D341Med (cell line): ENCODE measurements around the gene RASD2.
"Not testable (repeated sequence)": the region's sequence is repeated elsewhere in the genome, so short reads cannot be mapped to it uniquely, and the experiment has no call there.

Experiments used
- DNase-seq: peaks from one replicate; pipeline ENCODE4 v3.0.0; 2012; ENCODE audit warnings: low spot score

The RASD2 gene

GRCh38 chr22:35540595-35541253 lies at the start of gene RASD2:
TSS of gene RASD2 (plus strand) at chr22:35540831. CDS start at chr22:35546810, 5,979 bp downstream.
- DNase-seq: peak; percentile 72

DNA sequence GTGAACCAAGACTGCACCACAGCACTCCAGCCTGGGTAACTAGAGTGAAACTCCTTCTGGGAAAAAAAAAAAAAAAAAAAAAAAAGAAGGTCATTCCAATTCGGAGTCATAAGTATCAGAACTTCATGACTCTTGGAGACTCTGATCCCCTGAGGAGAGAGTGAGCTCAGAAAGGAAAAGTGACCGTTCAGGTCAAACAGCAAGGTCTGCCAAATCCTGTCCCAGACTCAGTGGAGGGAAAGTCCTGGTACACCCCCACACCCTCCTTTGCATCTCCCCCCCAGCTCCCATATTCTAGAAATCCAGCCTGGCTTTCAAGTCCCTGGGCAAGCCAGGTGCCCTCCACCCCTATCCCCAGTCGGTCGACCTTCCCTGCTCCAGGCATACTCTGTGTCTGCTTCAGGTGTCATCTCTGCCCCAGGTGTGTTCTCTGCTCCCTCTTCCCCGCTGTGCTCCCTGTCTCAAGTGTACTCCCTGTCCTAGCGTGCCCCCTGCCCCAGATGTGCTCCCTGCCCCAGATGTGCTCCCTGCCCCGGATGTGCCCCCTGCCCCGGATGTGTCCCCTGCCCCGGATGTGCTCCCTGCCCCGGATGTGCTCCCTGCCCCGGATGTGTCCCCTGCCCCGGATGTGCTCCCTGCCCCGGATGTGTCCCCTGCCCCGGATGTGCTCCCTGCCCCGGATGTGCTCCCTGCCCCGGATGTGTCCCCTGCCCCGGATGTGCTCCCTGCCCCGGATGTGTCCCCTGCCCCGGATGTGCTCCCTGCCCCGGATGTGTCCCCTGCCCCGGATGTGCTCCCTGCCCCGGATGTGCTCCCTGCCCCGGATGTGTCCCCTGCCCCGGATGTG lies 49.3 kb upstream of the RASD2 start:
- DNase-seq: not testable (repeated sequence)

- DNase-seq: no peak
These were observed 48.7 kb upstream of the RASD2 start for GRCh38 chr22:35491908-35492380.

DNA sequence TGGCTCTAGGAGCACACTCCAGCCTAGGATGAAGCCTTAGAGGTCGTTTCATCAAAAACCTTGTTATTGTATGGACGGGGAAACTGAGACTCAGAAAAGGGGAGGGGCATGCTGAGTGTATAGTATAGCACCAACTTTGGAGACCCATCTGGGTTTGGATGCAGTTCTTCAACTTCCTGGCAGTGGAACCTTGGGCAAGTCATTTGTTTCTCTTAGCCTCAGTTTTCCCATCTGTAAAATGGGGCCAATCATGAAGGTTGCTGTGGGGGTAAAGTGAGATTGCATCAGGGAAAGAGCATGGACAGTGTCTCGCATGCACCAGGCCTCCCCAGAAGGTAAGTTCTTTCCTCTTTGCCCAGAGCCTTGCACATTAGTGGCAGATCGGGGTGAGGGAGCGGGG lies 47.6 kb upstream of the RASD2 start:
- DNase-seq: no peak

GRCh38 chr22:35495711-35496110 lies 44.9 kb upstream of the RASD2 start:
- DNase-seq: not testable (repeated sequence)

DNA sequence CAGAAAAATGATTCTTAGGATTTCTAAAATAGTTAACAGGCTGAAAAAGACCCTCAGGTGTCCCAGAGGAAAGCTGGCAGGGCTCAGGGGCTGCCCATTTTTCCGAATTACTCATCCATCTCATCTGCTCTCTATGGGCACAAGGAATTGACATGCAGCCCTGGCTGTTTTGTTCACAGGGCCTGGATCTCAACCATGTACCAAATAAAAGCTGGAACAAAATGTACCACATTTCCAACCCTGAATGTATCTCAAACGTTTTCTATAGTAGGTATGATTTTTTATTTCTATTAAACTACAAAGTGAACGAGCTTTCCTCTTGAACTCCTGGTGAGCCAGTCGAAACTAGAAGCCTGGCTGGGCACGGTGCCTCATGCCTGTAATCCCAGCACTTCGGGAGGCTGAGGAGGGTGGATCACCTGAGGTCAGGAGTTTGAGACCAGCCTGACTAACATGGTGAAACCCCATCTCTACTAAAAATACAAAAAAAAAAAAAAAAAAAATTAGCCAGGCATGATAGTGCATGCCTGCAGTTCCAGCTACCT lies 43.8 kb upstream of the RASD2 start:
- no peak for DNase-seq

GRCh38 chr22:35498026-35498800 lies 42.4 kb upstream of the RASD2 start:
- no peak for DNase-seq

DNA sequence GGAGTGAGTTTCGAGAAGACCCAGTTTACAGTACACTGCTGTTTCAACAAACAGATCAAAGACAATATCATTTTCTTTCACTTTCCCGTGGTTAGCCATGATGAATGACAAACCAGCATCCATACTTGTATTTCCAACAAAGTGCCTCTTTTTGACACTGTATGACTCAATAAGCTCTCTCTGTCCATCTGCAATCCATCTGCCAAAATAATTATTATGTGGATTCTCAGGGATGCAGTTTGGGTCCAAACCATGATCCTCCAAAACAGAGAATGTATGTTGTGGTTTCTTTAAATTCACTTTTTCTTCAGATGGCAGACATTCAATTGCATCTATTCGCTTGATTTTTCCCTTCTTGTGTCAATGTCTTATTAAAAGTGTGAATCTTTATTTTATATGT lies 37.8 kb upstream of the RASD2 start:
- no peak for DNase-seq

DNA sequence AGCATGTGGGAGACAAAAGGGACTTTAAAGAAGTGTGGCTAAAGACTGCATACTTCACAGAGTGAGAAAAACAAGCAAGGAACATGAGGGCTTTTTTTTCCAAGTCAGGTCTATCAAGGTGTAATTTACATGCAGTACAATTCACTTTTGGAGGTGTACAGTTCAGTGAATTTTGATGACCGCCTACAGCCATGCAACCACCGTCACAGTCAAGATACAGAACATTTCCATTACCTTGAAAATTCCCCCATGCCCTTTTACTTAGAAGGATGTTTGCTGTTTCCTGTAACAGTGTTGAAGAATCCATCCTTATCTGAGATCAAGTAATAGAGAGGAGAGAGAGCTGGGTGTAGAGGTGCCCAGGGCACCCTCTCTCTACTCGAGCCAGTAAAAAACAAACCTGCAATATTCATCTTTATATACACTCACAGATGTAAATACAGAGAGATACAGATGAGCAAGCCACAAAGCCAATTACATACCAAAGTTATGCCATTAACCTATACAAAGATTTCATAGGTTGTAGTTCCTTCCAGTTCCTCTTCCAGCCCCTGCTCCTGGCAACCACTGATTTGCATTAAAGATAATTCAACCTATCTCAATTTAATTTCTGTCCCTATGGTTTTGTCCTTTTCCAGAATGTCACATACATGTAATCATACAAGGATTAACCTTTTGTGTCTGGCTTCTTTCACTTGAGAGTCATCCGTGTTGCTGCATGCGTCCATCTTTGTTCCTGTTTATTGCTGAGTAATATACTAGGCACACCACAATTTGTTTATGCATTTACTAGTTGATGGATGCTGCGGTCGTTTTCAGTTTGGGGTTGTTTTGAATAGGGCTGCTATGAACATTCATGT lies 35.0 kb upstream of the RASD2 start:
- DNase-seq: no peak

GRCh38 chr22:35506259-35506570 lies 34.4 kb upstream of the RASD2 start:
- no peak for DNase-seq

DNA sequence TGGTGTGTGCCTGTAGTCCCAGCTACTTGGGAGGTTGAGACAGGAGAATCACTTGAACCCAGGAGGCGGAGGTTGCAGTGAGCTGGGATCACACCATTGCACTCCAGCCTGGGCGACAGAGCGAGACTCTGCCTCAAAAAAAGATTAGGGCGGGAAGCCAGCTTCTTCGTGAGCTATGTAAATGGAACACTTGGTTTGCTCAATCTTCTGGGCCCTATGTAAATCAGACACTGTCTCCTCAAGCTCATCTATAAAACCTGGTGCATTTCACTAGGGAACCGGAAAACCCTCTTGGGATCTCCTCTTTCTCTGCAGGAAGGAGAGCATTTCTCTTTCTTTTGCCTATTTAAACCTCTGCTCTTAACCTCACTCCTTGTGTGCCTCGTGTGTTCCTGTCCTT lies 32.8 kb upstream of the RASD2 start:
- not testable (repeated sequence) for DNase-seq

- no peak for DNase-seq
These were observed 31.2 kb upstream of the RASD2 start for GRCh38 chr22:35509451-35509850.

DNA sequence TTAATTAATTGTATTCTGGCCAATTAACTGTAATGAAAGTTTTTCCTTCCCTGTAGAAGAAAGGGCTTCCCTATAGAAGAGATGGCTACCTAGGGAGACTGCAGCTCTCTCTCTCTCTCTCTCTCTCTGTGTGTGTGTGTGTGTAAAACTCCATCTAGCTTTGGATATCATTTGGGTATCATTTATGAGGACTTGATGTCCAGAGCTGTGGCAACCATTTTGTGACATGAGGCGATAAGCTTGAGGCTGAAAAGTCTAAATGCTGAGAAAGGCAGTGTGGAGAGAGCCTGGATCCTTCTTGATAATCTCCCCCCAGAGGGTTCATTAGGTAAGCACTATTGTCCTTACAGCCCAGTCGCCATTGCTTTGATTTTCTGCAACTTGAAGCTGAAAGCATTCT lies 30.7 kb upstream of the RASD2 start:
- DNase-seq: no peak

DNA sequence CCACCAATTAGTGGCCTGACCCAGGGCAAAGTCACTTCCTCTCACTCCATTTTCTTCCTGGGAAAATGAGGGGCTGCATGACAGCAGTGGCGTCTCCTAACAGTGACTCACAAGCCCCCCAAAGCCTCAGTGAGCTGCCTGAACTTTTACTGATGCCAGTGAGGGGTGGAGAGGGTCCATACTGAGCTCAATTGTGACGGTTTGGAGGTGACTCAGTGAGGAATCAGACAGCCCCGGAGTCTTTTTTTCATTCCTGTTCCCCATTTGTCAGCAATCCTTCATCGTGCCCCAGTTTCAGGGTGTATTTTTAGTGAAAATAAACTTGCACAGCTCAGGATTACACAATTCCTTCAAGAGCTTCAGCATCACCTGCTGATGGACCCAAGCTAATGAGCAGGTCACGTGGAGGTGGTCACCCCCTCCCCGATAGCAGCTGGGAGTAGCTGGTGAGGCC lies 30.1 kb upstream of the RASD2 start:
- DNase-seq: no peak

- DNase-seq: no peak
These were observed 29.7 kb upstream of the RASD2 start for GRCh38 chr22:35510951-35511350.

DNA sequence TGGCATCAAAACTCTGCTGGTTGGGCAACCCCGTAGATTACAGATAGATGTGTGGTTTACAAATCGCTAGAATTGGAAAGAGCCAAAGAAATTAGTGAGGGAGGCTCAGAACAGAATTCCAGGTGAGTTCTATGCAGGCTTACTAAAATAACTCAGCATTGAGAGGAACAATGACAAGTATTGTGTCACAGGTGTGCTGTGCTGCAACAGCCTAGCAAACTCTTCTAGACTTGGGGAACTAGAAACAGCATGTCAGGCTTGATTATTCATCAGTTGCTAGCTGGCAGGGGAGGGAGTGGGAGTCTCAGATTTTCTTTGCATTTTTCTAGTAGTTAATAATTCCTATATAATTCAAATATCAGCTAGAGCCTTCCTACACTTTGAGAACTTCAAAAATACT lies 26.3 kb upstream of the RASD2 start:
- DNase-seq: no peak

- not testable (repeated sequence) for DNase-seq
These were observed 24.7 kb upstream of the RASD2 start for GRCh38 chr22:35515952-35516351.

GRCh38 chr22:35516723-35517122 lies 23.9 kb upstream of the RASD2 start:
- DNase-seq: no peak

GRCh38 chr22:35517207-35517606 lies 23.4 kb upstream of the RASD2 start:
- no peak for DNase-seq

DNA sequence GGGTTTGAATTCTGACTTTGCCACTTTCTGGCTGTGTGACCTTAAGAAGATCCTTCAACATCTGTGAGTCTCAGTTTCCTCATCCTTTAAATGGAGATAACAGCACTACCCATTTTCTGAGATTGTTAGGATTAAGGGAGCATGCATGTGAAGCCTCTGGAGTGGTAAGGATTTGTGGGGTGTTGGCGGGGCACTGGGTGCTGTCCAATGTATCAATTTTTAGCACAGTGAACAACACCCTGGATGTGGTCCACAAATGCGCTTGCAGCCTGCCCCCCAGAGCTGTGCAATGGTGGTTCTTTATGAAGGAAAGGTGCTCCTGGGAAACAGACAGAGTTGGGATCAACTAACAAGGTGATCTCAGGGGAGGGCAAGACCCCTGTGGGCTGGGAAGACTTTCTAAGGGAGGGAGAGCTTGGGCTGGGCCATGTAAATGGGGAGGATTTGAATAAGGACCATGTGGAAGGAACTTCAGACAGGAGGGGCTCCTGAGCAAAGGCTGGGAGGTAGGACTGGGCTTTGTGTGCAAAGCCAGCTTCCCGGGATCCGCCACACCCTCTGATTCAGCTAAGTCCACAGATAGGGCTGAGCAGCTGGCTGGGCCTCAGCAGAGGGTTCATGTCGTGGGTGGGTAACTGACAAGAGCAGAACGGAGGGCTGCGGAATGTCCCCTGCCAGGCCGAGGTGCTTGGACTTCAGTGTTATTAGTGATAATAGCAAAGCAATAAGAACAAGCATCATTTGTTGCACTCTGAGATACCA lies 22.7 kb upstream of the RASD2 start:
- DNase-seq: no peak

GRCh38 chr22:35518811-35519210 lies 21.8 kb upstream of the RASD2 start:
- DNase-seq: no peak
